ENCODE measurements around the gene SKI.
A peak's percentile ranks its signal among the peaks of the same experiment; 100 is the strongest.

Gene SKI

GRCh38 chr1:2190491-2190976 lies 37.6 kb upstream of the SKI start:
- H3K36me3 ChIP-seq (replicated peaks): peaks cover 4% of the 10 kb centered on the region
- peak overlapping the region; percentile 66 for H3K27ac ChIP-seq
- in situ Hi-C loops (cut with HindIII; ENCODE audit: low pct_ligation_motif_present, low sequenced_read_pairs): loop anchor here (10.0 kb wide), 1 partner anchor 164 kb away; no protein-coding TSS in a partner anchor
- no peak for DNase-seq
- peak overlapping the region; percentile 62 for H3K4me3 ChIP-seq (ENCODE audit: low read depth, low read length)
- TF ChIP-seq CTCF (IDR thresholded peaks at IDR 0.05; ENCODE audit: low read depth, low read length, missing control alignments): no peak
- H3K27me3 ChIP-seq (replicated peaks): no peaks in the 10 kb centered on the region

- H3K4me3 ChIP-seq (ENCODE audit: low read depth, low read length): no peak overlapping the region
- no peaks in the 10 kb centered on the region for H3K36me3 ChIP-seq (replicated peaks)
- no peak overlapping the region for H3K27ac ChIP-seq
- in situ Hi-C loops (cut with HindIII; ENCODE audit: low pct_ligation_motif_present, low sequenced_read_pairs): loop anchor here (10.0 kb wide), 1 partner anchor 162 kb away; no protein-coding TSS in a partner anchor
- no peak for TF ChIP-seq CTCF (IDR thresholded peaks at IDR 0.05; ENCODE audit: low read depth, low read length, missing control alignments)
- DNase-seq: no peak
- H3K27me3 ChIP-seq (replicated peaks): no peaks in the 10 kb centered on the region
These were observed 35.8 kb upstream of the SKI start for GRCh38 chr1:2192031-2192995.

- Histone ChIP-seq H3K27me3 (replicated peaks) (no peaks in the 10 kb centered on the region), H3K36me3 (replicated peaks) (no peaks in the 10 kb centered on the region), H3K27ac (no peak overlapping the region), H3K4me3 (ENCODE audit: low read depth, low read length) (peak overlapping the region; percentile 51)
- no peak for TF ChIP-seq CTCF (IDR thresholded peaks at IDR 0.05; ENCODE audit: low read depth, low read length, missing control alignments)
- in situ Hi-C loops (cut with HindIII; ENCODE audit: low pct_ligation_motif_present, low sequenced_read_pairs): loop anchor here (10.0 kb wide), 1 partner anchor 161 kb away; no protein-coding TSS in a partner anchor
- DNase-seq: no peak
These were observed 34.4 kb upstream of the SKI start for GRCh38 chr1:2193514-2194281.

- TF ChIP-seq CTCF (IDR thresholded peaks at IDR 0.05; ENCODE audit: low read depth, low read length, missing control alignments): no peak
- H3K27ac ChIP-seq: peak within 1 kb of the TSS; percentile 79
- H3K36me3 ChIP-seq (replicated peaks): no peaks in the 10 kb centered on the region
- peak; percentile 46 for DNase-seq
- in situ Hi-C loops (cut with HindIII; ENCODE audit: low pct_ligation_motif_present, low sequenced_read_pairs): loop anchor here (10.0 kb wide), 1 partner anchor 160 kb away; no protein-coding TSS in a partner anchor
- peak within 1 kb of the TSS; percentile 62 for H3K4me3 ChIP-seq (ENCODE audit: low read depth, low read length)
- no peaks in the 10 kb centered on the region for H3K27me3 ChIP-seq (replicated peaks)
These were observed 33.7 kb upstream of the SKI start, which contains the start of gene FAAP20 for GRCh38 chr1:2194319-2194897. TSS of gene FAAP20 (minus strand) at chr1:2194772. CDS start at chr1:2194749, 23 bp downstream.

- peak overlapping the region; percentile 62 for H3K4me3 ChIP-seq (ENCODE audit: low read depth, low read length)
- DNase-seq: peak; percentile 77
- in situ Hi-C loops (cut with HindIII; ENCODE audit: low pct_ligation_motif_present, low sequenced_read_pairs): loop anchor here (10.0 kb wide), 1 partner anchor 160 kb away; no protein-coding TSS in a partner anchor
- H3K36me3 ChIP-seq (replicated peaks): no peaks in the 10 kb centered on the region
- peak; percentile 91 for TF ChIP-seq CTCF (IDR thresholded peaks at IDR 0.05; ENCODE audit: low read depth, low read length, missing control alignments)
- H3K27ac ChIP-seq: peak overlapping the region; percentile 79
- H3K27me3 ChIP-seq (replicated peaks): no peaks in the 10 kb centered on the region
These were observed 33.0 kb upstream of the SKI start for GRCh38 chr1:2194898-2195673.
